Activated CD8-positive, alpha-beta memory T cell treated with anti-CD3 and anti-CD28 coated beads, Interleukin-2, amount 50 U/mL, for 24 hours (primary cell): ENCODE results near the gene CD28.
"Not testable (repeated sequence)": the region's sequence is repeated elsewhere in the genome, so short reads cannot be mapped to it uniquely, and the experiment has no call there.

ENCODE experiments used
- DNase-seq: peaks from one replicate; pipeline ENCODE4 v3.0.0-alpha.2; 2020; ENCODE audit errors: extremely low read depth

The CD28 gene

DNA sequence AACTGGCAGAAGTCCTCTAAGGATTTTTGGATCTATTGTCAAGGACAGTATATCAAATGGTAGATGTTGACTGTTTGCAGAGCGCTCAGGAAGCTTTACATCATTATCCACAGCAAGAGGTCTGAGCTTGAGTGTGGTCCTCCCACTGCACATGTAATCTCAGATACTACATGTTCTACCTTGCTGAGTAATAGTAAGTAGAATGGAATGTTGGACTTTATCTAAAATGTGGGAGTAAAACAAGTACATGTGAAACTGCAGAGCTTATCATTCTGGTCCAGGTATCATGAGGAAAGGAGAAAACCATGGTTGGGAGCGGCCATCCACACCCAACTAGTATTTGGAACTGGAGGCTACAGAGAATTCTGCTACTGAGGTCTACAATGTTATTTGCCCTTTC is 19.3 kb upstream of the CD28 start:
- no peak for DNase-seq

DNA sequence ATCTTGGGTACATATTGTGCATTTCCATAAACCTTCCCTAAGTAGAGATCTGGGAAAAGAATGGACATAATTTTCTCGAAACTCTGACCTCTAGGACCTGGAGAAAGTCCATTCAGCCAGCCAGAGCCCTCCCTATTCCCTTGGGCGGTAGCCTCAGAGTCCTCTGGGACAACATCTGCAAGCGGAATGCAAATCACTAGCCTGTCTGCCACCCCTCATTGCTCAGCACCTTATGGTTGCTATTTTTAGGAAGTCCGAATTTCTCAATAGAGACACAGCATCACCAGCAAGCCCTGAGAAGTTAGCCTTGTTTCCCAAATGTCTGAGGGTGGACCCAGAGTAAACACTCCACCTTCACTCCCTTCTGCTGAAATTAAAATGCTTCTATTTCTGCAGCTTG is 17.6 kb upstream of the CD28 start:
- DNase-seq, result no peak

DNA sequence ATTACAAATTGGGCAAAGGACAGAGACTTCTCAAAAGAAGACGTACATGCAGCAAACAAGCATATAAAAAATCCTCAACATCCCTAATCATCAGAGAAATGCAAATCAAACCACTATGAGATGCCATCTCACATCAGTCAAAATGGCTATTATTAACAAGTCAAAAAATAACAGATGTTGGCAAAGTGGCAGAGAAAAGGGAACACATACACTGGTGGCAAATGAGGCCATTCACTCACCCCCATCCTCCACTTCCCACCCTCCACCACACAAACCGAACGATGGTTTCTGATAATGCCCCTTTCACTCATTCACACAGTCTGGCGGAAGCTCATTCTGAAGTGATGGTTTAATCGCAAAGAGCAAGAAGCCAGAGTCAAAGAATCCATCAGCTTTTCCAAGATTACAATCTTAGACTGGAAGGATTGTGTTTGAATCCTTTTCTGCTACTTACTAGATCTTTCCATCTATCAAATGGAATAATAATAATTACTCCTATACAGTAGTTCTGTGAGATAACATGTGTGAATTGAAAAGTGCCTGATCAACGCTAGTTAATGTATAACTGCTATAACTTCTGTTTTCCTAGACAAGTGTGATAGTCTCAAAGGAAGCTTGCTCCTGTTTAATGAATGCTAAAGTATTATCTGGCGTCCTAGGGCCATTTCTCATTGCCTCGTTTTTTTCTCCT is 16.9 kb upstream of the CD28 start:
- DNase-seq, result no peak

DNA sequence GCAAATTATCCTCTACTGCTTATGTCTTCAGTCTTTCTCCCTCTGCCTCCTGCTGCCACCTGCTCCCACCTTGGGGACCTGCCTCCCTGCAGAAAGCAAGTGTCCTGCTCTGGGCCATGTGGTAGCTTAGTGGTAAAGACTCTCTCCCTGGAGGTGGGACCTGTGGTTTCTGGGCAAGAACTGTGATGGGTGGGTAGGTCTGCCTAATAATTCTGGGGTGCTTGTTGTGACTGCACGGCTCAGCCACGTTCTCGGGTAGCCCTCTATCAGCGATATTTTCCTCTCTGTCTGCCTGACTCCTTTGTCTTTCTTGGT is 16.4 kb upstream of the CD28 start:
- DNase-seq, result no peak

DNA sequence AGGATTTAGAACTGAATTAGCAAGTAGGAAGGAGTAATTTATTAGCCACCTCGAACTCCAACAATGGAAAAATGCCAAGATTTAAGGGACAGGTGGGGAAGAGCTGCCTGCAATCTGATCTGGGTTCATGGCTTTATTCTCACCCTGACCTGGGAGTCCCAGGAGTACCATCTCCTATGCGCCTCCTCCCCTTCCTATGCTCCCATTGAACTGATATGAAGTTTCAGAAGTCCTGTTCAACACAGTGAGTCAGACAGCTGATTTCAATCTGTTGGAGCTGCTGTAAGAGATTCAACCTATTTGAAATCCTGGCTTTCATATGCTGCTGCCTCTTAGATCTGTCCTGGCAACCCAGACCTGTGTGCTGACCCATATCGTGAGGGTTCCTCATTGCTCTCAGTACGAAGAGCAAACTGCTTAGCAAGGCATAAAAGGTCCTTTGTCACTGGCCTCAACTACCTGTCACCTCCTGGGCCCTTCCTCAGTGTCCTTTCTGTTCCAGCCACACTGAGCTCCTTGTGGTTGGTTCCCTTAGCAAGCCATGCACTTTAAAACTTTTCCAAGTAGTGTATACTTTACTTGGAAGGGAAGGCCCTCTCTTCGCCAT is 15.9 kb upstream of the CD28 start:
- DNase-seq, result no peak

DNA sequence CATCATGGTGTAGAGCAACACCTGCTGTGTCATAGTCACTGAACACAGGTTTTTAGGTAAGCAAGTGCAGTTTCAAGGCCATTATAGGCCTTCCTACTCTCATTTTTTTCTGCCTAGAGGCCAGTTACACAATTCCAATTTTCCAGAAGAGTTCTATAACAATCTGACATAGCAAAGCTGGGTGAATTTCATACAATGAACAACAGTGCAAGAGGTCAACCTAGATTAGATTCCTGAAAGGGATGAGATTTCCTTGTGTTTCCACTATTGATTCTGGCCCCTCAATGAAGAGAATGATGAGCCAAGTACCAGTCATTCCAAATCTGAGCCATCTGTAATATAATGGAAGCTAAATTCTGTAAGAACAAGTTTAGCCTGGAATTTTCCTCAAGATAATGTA is 15.3 kb upstream of the CD28 start:
- no peak for DNase-seq

DNA sequence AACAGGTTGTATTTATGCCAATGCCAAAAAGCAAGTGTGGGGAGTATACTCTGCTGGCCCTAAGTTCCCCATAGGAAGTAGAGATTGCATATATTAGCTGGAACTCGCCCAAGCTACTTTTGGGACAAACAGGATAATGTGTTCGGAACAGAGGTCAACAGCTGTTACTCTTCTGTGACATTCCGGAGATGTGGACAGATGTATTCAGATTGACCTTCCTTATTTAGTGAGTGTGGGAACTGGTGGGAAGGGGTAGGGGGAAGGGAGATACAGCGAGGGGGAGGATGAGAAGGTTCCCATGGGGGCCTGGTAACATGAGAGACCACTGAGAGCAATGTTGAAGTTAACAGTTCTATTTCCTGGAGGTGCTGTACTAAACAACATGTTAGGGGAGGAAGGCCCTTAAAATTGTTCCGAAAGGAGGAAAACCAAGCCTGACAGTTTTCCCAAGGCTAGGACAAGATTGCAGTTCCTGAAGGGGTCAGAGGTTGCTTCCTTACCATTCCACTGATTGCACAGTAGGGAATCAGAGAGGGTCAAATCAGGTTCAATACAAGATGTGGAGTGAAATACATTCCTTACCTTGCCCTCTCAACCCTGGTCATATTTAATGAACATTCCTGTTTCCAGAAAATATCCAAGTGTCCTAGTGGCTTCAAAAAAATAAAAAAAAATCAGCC is 14.3 kb upstream of the CD28 start:
- no peak for DNase-seq

DNA sequence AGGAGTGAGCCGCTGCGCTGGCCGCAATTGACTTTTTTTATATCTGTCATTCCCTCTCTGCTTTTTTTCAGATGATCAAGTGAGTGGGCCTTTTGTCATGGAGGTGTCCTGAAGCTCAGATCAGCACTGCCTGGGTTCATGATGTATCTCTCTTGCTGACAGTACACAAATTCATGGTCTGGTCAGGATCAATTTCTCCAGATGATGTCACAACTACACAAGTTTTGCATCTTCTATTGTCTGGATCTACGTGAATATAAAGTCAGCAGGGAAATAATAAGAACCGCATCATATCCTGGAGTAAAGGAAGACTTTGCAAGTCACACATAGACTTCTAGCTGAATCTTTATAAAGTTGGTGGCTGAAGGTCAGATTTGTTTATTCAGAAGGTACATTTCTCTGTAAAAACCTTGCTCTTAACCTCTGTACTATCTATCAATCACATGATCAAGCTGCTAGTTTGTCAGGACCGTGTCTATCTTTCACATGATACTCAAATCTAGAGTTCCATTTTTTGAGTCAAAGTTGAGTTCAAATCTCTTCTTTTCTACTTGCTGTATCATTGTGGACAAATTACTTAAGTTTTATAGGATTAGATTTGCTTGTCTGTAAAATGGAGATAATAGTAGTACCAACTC is 13.1 kb upstream of the CD28 start:
- DNase-seq, result no peak

DNA sequence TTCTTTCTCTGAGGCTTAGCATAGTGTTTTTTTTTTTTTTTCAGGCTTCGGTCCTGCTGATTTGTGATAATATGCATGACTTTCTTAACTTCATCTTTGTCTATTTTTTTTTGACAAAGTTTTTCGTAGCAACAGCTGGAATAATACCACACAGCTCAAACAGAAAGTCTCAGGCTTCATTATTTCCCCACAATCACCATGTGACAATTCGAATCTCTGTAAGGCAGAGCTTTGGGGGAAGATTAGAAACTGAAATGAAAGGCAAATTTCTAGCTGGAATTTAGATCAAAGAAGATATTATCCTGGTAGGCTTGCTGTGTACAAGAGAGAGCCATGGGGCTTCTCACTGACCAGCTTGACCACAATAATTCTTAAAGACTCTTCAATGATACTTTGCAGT is 12.2 kb upstream of the CD28 start:
- no peak for DNase-seq

DNA sequence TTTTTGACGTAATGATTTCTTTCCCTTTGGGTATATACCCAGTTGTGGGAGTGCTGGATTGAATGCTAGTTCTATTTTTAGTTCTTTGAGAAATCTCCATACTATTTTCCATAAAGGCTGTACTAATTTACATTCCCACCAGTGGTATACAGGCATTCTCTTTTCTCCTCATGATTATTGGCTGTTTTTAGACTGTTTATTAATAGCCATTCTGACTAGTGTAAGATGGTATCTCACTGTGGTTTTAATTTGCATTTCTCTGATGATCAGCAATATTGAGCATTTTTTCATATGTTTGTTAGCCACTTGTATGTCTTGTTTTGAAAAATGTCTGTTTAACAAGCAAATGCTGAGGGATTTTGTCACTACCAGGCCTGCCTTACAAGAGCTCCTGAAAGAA is 9.2 kb upstream of the CD28 start:
- no peak for DNase-seq

DNA sequence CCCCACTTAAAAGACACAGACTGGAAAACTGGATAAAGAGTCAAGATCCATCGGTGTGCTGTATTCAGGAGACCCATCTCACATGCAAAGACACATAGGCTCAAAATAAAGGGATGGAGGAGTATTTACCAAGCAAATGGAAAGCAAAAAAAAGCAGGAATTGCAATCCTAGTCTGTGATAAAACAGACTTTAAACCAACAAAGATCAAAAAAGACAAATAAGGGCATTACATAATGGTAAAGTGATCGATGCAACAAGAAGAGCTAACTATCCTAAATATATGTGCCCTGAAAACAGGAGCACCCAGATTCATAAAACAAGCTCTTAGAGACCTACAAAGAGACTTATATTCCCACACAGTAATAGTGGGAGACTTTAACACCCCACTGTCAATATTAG is 8.7 kb upstream of the CD28 start:
- not testable (repeated sequence) for DNase-seq

DNA sequence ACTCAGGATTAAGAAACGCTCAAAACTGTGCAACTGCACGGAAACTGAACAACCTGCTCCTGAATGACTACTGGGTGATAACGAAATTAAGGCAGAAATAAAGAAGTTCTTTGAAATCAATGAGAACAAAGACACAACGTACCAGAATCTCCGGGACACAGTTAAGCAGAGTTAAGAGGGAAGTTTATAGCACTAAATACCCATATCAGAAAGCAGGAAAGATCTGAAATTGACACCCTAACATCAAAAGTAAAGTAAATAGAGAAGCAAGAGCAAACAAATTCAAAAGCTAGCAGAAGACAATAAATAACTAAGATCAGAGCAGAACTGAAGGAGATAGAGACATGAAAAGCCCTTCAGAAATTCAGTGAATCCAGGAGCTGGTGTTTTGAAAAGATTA is 8.0 kb upstream of the CD28 start:
- not testable (repeated sequence) for DNase-seq

DNA sequence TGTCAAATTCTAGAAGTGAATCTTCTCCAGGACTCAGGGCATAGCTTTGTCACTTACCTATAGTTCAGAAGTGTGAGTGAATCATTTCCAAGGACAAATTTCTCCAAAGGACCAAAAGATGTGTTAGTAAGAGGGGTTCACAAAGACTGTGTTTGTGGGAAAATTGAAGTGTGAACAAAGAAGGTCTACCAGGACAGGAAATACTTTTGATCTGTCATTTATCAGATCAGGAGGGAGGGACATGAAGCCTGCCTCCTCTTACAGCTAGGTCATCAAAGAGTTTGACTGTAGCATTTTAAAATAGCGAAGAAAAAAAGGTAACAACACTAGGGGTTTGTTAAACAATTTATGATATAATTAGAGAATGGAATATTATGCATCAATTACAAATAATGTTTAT is 2.0 kb upstream of the CD28 start:
- DNase-seq, result no peak

DNA sequence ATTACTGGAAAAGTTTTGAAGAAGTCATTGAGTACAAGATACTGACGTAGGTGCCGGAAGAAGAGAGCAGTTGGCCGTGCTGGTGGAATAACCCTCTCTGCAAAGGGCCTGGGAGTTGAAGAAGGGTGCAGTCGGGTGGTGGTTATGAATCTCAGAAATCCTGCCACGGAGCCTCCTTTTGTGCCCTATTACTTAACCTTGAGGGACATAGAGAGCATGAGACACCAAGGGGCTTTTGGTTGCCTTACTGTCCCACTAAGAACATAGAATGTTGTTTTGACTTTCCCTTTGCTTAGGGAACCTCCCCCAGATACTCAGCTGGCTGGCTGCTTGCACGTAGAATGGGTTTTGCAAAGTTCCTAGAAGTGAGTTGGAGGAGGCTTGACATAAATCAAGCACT is 1.3 kb upstream of the CD28 start:
- no peak for DNase-seq

DNA sequence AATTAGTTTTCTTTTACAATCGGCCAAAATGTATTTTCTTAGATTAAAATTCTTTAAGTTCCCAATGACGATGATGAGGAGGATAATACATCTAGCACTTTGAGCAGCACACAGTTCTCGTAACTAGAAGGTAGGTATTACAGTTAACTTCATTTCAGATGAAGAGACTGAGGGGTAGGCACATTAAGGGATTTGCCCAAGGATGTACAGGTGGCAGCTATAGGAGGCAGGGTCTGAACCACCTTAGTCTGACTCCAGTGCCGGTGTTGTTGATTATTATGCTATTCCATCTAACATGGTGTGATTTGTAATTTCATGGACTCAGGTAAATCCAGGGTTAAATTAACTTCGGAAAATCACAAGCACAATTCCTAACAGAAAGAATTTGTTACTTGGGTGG is 1.1 kb downstream of the CD28 start:
- no peak for DNase-seq

DNA sequence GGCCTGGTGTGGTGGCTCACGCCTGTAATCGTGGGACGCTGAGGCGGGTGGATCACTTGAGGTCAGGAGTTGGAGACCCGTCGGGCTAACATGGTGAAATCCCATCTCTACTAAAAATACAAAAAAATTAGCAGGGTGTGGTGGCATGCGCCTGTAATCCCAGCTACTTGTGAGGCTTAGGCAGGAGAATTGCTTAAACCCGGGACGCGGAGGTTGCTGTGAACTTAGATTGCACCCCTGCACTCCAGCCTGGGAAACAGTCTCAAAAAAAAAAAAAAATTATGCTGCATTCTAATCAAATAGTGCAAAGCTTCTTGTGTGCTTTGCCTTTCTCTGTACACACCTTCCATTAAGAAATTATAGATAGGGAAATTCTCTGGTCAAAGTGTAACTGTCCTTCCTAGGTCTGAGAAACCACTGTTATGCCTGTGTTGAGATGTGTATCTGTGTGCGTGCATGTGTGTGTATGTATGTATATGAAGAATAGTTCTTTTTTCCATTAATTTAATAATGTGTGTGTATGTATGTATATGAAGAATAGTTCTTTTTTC is 2.5 kb downstream of the CD28 start:
- DNase-seq, result no peak

DNA sequence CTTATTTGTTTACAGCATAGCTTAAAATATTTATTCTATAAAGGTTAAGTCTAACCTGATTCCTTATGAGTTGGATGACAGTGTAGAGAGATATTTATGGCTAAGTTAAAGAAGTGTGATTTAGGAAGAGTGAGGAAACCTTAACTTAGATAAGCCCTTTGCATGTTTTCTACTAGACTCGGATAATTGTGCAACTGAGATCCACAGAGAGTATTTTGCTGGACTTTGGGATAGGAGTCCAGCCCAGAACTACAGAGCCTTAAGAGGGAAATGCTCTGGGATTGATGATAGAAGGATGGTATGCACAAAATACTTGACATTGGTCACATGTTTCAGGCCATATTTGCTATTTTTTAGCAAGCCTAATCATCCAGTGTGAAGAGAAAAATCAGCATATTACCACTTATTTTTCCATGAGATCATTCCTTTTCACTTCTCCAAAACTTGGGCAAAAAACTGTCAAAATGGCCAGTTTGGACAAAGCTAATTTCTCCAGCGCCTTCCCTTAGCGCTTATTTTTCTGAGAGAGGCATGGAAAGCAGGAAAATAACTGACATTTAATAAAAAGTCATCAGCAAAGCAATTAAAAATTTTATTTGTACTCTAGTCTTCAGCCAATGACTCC is 3.1 kb downstream of the CD28 start:
- DNase-seq, result no peak

DNA sequence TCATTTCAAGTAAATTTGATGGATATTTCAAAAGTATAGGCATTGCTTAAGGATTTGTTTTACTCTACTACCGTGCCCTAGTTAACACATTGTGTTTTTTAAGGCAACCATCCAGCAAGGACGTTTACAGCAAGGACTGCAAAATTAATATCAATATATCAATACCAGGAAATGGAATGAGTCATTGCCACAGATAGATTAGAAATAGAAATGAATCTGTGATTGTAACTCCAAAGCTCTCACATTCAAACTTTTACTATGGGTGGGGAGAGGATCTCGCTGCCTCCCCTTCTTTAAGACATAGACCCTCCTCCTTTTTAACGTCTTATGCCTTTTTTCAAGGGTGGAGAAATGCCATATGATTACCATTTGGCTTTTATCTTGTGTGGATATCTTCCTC is 3.8 kb downstream of the CD28 start:
- no peak for DNase-seq

DNA sequence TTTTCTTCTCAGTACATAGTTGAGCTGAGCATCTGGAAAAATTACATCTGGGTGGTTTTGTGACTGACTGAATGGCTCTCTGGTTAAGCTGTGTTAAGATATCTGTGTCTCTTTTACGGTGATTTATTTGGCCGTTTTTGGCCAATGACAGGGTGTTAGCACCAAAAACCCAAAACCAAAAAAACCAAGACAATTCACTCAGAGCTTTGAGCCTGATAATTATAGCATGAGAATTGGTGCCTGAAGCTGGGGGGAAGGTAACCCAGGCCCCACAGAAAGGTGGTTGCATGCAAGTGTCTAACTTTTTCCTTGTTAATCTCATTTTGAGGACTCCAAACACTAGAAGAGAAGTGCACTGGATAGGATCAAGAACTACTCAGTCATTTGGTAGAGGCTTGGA is 4.5 kb downstream of the CD28 start:
- no peak for DNase-seq

DNA sequence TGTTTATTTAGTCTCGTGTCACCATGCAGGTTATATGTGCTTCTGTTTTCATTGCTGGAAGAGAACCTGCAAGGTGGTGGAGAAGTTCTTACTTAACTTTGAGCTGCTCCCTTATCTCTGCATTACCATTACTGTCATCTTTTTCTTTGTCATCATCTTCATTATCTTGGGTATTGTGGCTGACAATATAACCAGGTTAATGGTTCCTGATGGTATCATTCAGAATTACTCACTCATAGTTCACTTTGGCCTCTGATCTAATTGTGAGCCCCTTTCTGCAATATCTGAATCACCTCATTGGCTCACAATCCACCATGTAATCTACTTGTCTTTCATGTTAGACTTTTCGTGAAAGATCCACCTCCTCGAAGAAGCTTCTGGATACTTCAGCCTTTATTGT is 5.0 kb downstream of the CD28 start:
- DNase-seq, result no peak

DNA sequence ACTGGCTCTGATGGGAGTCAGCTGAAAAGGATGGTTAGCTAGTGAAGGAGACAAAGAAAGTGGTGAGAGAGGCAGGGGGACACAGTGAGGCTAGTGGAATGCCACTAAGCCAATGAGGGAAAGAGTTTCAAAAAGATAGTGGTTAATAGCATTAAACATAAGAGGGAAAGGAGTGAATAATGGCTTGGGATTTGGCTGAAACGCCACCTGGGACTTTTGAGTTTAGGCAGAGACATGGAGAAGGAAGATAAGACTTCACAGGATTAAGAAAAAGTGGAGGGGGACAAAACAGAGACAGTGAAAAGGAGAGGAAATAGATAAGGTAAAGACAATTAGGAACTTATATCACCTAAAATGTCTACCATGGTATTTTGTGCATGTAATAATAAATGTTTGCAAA is 6.9 kb downstream of the CD28 start:
- DNase-seq, result no peak

DNA sequence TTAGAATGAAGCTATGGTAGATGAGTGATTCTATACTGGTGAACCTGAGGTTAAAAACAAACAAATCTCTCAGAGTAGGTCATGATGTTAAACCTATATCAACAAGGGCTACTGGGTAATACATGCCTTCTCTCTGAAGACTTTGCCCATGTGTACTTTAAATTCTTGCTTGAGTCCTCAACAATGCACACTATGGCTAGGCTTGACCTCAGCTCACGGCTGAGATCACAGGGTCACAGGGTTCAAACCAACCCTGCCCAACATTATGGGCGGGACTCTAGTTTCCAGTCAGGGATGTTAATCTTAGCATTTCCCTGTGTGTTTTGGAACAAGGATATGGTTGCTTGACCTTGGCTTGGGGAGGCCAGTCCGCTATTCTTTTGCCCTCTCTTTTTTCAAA is 7.7 kb downstream of the CD28 start:
- no peak for DNase-seq
